HEK293 (cell line): ENCODE measurements around the gene TMEM92.

Experiments used
- CTCF ChIP-seq: fragments of 450-650 bp; formaldehyde crosslinking; IDR thresholded peaks from 2 replicates; pipeline ENCODE4 v1.5.1; 2016; ENCODE audit warnings: missing biosample characterization, missing genetic modification characterization
- REST ChIP-seq: fragments of 450-650 bp; formaldehyde crosslinking; IDR thresholded peaks from 2 replicates; pipeline ENCODE4 v1.5.1; 2016; ENCODE audit warnings: missing biosample characterization, missing genetic modification characterization
- ZNF10 ChIP-seq: fragments of 450-650 bp; formaldehyde crosslinking; IDR thresholded peaks from 2 replicates; pipeline ENCODE4 v1.5.1; 2017; ENCODE audit warnings: missing biosample characterization, missing genetic modification characterization
- ZNF24 ChIP-seq: fragments of 450-650 bp; formaldehyde crosslinking; IDR thresholded peaks from 2 replicates; pipeline ENCODE4 v1.5.1; 2016; ENCODE audit warnings: missing biosample characterization, missing genetic modification characterization
- ZNF302 ChIP-seq: fragments of 450-650 bp; formaldehyde crosslinking; IDR thresholded peaks from 2 replicates; pipeline ENCODE4 v1.5.1; 2016; ENCODE audit warnings: missing biosample characterization, missing genetic modification characterization, low read depth
- ZNF792 ChIP-seq: fragments of 450-650 bp; formaldehyde crosslinking; IDR thresholded peaks from 2 replicates; pipeline ENCODE4 v1.5.1; 2016; ENCODE audit warnings: missing biosample characterization, missing genetic modification characterization

- TF ChIP-seq ZNF302 (tag by site-specific recombination) = no peak
- no peak for TF ChIP-seq CTCF
- no peak for TF ChIP-seq ZNF24 (tag by site-specific recombination)
- no peak for TF ChIP-seq ZNF792 (tag by site-specific recombination)
- no peak for TF ChIP-seq REST (tag by site-specific recombination)
- no peak for TF ChIP-seq ZNF10 (tag by site-specific recombination)
Observed at GRCh38 chr17:50268026-50268425, 6.2 kb upstream of the TMEM92 start.
